GM18870 (cell line): ENCODE results near the gene COX4I2.
"Not testable (repeated sequence)": the region's sequence is repeated elsewhere in the genome, so short reads cannot be mapped to it uniquely, and the experiment has no call there.

Source experiments
- ATAC-seq: cut with Tn5 transposase; IDR thresholded peaks from one replicate; pipeline ENCODE4 v1.9.1; 2021; ENCODE audit warnings: moderate library complexity; ENCODE audit not compliant: unreplicated experiment

Gene COX4I2

GRCh38 chr20:31653561-31653960 lies 15.8 kb downstream of the COX4I2 start:
- ATAC-seq, result no peak

- ATAC-seq, result no peak
Observed at GRCh38 chr20:31654534-31654933, 16.8 kb downstream of the COX4I2 start.

- ATAC-seq, result no peak
Observed at GRCh38 chr20:31661625-31662371, 24.1 kb downstream of the COX4I2 start.

- no peak for ATAC-seq
Observed at GRCh38 chr20:31662372-31662854, 24.7 kb downstream of the COX4I2 start.

GRCh38 chr20:31663524-31663837 lies 25.8 kb downstream of the COX4I2 start:
- no peak for ATAC-seq

- ATAC-seq, result no peak
Observed at GRCh38 chr20:31663838-31664695, 26.4 kb downstream of the COX4I2 start.

GRCh38 chr20:31664696-31665354 lies 27.1 kb downstream of the COX4I2 start:
- ATAC-seq, result no peak

- no peak for ATAC-seq
Observed at GRCh38 chr20:31665753-31666152, 28.0 kb downstream of the COX4I2 start.

- no peak for ATAC-seq
Observed at GRCh38 chr20:31666258-31667042, 28.7 kb downstream of the COX4I2 start.

GRCh38 chr20:31667315-31668285 lies 29.9 kb downstream of the COX4I2 start:
- no peak for ATAC-seq

- ATAC-seq, result not testable (repeated sequence)
Observed at GRCh38 chr20:31668944-31669343, 31.2 kb downstream of the COX4I2 start.

GRCh38 chr20:31669876-31670275 lies 32.2 kb downstream of the COX4I2 start:
- no peak for ATAC-seq

- ATAC-seq, result no peak
Observed at GRCh38 chr20:31670371-31671228, 32.9 kb downstream of the COX4I2 start.

GRCh38 chr20:31671324-31671723 lies 33.6 kb downstream of the COX4I2 start:
- no peak for ATAC-seq

GRCh38 chr20:31673435-31673834 lies 35.7 kb downstream of the COX4I2 start:
- ATAC-seq, result no peak

- ATAC-seq, result no peak
Observed at GRCh38 chr20:31673943-31674463, 36.3 kb downstream of the COX4I2 start.

GRCh38 chr20:31674895-31675827 lies 37.4 kb downstream of the COX4I2 start:
- ATAC-seq, result peak; percentile 78
